Hematopoietic multipotent progenitor cell treated with erythropoietin and hydrocortisone succinate and interleukin-3 and kit ligand, for 15 days (in vitro differentiated cells): ENCODE data around the gene LPIN3.
"Not testable (repeated sequence)": the region's sequence is repeated elsewhere in the genome, so short reads cannot be mapped to it uniquely, and the experiment has no call there.

ENCODE experiments used
- DNase-seq: peaks from one replicate; pipeline ENCODE4 v3.0.0-alpha.2; 2015; ENCODE audit warnings: low spot score

Gene LPIN3, protein sequence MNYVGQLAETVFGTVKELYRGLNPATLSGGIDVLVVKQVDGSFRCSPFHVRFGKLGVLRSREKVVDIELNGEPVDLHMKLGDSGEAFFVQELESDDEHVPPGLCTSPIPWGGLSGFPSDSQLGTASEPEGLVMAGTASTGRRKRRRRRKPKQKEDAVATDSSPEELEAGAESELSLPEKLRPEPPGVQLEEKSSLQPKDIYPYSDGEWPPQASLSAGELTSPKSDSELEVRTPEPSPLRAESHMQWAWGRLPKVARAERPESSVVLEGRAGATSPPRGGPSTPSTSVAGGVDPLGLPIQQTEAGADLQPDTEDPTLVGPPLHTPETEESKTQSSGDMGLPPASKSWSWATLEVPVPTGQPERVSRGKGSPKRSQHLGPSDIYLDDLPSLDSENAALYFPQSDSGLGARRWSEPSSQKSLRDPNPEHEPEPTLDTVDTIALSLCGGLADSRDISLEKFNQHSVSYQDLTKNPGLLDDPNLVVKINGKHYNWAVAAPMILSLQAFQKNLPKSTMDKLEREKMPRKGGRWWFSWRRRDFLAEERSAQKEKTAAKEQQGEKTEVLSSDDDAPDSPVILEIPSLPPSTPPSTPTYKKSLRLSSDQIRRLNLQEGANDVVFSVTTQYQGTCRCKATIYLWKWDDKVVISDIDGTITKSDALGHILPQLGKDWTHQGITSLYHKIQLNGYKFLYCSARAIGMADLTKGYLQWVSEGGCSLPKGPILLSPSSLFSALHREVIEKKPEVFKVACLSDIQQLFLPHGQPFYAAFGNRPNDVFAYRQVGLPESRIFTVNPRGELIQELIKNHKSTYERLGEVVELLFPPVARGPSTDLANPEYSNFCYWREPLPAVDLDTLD

DNA sequence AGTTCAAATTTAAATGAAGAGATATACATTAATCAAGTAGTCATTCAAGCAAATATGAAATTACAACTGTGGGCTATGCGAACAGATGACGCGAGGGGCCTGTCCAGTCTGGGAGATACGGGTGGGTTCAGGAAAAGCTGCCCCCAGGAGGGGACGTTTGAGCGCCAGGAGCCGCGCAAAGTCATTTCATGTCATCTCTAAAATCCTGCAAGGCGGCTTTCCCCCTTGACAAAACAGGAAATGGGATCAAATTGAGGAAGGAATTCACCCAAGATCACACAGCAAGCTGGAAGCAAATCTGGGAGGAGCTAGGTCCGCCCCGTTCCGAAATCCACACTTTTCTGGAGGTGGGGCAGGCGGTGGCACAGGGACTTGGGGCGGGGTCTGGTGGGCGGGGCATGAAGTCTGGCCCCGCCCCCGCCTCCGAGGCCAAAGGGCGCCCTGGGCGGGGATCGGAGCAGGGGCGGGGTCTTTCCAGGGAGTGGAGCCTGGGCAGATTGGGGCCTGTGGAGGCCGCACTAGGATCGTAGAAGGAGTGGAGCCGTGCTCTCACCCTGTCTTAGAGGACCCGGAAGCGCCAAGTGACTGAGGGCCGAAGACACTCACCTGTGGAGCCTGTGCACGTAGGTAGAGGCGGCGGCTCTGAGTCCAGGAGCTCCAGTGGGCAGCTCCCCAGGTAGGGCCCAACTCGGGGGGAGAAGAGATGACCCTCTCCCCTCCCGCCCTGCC is at the start of gene LPIN3:
Gene LPIN3, plus strand, starts transcription at position 495 of the 729 bp plus-strand sequence. CDS start 4,983 bp downstream, outside the sequence.
- peak; percentile 68 for DNase-seq

DNA sequence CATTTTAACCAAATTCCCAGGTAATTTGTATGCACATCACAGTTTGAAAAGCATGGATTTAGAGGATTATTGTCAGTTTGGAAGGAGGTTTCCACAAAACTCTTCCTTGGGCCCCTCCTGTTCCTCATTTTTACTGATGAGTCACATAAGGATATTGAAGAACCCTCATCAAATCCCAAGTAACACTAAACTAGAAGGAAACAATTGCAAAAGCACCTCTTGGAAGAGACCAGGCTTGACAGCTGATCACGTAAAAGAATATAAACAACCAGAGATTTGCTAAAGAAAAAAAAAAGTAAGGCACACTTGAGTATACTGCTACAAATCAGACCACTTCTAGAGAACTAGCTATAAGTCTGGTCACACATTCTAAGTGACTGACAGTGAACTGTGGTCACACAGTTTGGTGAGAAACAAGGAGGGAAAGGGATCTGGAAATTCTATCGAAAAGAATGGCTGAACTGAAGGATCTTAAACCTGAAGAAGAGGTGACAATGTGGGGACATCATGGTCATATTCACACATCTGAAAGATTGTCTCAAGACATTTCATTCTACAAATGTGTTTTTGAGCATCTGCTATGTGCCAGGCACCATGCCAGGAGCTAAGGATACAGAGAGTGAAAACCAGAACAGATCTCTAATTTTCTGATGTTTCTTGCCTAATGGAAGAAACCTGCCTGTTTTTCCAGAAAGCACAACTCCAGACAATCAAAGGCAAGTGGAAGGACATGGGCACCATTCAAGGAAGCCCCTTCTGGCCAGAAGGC is 47.2 kb upstream of the LPIN3 start:
- DNase-seq, result no peak

DNA sequence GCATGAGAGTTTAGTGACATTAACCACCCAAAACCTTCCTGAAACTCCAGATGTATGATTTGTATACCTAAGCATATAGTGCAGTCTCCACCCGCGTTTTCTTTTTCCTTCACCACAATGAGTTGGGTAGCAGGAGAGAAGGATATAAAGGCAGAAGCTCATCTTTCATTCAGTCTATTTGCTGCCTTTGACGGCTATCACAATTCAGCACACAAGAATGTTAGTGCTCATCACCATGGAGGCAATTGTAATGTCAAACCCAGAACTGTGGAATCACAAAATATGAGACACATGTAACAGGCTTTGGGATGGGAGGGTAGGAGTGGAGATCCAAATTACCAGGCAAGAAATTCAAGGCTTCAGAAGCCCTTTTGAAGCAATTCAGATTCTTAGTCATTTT is 40.7 kb upstream of the LPIN3 start:
- DNase-seq, result no peak

DNA sequence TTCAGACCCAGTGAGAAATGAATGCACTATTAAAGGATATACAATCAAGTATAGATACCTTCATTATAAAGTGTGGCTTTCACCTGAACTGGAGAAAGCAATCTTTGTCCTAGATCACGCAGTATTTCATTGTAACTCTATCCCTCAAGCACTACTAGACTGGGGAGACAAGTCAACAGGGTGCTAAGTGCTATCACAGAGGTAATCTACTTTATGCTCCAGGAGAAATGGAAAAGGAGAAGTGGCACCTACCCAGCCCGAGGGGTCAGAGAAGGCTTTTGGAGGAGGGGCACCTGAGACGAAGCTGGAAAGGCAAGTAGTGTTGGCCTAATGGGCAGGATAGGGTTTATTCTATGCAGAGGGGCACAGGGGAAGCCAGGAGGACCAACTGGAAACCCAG is 40.2 kb upstream of the LPIN3 start:
- no peak for DNase-seq

GRCh38 chr20:41300886-41301285 is 39.7 kb upstream of the LPIN3 start:
- DNase-seq, result no peak

DNA sequence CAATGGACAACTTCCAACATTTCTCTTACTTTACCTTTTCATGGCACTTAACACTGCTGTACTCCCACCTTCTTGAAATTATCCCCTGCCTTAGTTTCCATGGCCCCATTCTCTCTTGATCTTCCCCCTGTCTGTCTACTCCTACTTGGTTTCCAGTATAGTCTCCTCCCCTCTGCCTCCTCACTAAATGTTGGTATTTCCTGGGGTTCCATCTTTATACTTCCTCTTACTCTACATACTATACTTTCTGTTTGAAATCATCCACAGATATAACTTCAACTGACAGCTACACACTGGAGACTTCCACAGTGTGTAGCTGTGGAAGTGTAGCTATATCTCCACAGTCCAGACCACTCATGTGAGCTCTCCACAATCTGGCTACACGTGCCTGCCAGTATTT is 36.6 kb upstream of the LPIN3 start:
- no peak for DNase-seq

DNA sequence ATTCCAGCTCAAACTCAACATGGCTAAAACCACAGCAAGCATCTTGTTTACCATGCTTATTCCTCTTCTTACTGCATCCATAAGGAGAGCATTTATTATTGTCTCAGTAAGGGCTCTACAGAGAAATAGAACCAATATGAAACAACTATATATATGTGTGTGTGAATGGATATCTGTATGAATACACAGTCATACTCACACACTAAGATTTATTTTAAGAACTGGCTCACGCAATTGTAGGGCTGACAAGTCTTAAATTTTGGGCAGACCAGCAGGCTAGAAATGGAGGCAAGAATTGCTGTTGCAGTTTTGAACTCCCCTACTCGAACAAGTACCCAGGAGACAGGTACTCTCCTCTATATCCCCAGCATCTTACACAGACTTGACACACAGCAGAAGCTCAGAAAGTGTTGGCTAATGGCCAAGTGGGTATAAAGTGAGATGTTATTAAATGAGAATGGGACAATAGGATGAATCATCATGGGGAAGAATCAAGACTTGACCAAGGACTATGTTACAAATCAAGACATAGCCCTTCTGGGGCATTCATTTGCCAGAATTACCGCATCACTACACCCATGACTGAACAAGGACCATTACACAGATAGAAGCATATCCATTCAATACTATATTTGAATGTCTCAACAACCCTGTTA is 36.1 kb upstream of the LPIN3 start:
- DNase-seq, result no peak

- no peak for DNase-seq
Observed at GRCh38 chr20:41306061-41306727, 34.4 kb upstream of the LPIN3 start.

- DNase-seq, result no peak
Observed at GRCh38 chr20:41307021-41307420, 33.6 kb upstream of the LPIN3 start.

DNA sequence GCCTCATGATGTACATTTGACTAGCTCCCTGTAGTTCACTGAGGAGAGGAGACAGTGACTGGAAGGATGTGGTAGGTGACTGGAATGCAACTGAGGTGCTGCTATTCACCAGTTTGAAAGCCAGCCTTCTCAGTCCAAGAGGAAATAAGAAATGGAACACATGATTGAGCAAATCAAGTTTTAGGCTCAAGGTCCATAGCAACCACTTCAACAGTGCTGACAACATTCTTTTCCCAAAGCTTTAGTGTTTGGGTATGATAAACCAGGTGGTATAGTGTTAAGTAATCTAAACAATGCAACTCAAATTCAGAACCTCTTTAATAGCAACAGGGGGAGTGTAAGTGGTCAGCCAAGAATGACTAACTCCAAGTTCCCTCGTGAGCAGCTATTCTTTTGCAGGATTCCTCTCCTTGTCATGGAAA is 32.3 kb upstream of the LPIN3 start:
- DNase-seq, result no peak

DNA sequence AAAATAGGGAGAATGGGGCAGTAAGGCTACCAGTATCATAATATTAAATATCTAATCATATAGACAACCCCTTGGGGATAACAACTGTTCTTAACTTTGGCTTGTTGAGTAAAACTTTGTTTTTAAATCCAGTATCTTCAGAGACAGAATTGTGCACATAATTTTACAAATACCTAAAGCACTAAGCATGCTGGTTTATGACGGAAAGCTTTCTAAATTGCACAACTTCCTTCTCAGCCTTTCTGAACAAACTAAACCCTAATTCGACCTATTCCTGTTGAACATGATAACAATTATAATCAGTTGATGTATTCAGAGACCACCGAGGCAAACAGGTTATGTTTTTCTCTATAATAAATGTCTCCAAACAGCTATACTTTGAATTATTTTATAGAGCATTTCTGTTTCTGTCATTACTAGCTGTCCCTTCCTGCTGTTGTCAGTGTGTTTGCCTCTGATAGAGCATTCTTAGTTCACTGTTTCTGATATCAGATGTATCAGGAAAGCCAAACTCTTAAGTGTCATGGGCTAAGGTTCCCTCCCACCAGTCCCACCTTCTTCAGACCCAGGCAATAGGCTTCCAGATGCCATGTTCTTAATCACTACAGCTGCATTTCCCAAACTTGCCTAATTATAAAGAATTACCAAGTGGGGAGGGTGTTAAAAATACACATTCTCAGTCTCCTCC is 31.8 kb upstream of the LPIN3 start:
- DNase-seq, result peak; percentile 32

DNA sequence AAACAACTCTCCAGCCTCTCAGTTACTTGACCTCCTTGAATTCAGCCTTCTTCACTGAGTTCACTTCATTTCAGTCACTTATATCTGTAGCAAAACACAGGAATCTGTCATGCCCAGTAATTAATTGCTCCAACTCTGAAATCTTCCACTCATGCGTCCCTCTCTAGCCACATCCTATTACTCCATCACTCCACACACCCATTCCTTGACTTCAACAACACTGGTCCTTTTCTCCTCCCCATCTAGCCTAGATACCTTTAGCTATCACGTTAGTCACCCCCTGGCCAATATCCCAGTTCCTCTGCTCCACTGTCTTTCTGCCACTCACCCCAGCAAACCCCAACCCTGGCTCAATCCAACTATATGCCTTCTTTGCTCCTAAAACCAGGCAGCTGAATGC is 30.8 kb upstream of the LPIN3 start:
- no peak for DNase-seq

GRCh38 chr20:41312009-41312408 is 28.6 kb upstream of the LPIN3 start:
- not testable (repeated sequence) for DNase-seq

DNA sequence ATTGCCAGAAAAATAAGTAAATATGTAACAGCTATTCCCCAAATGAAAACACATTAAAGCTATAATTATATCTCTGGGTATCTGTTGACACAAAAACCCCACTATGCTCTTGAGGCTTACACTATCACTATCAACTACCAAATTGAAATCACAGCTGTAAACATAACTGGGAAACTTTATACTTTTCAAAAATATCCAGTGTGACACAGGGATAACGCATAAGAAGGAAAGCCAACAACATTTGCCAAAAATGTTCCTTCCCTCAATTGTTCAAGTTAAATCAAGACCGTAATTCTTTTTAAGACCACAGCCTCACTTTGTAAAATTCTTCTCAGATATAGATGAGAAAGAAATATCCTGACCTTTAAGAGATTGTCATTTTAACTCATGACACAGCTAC is 26.2 kb upstream of the LPIN3 start:
- DNase-seq, result no peak

GRCh38 chr20:41316051-41316450 is 24.6 kb upstream of the LPIN3 start:
- no peak for DNase-seq

DNA sequence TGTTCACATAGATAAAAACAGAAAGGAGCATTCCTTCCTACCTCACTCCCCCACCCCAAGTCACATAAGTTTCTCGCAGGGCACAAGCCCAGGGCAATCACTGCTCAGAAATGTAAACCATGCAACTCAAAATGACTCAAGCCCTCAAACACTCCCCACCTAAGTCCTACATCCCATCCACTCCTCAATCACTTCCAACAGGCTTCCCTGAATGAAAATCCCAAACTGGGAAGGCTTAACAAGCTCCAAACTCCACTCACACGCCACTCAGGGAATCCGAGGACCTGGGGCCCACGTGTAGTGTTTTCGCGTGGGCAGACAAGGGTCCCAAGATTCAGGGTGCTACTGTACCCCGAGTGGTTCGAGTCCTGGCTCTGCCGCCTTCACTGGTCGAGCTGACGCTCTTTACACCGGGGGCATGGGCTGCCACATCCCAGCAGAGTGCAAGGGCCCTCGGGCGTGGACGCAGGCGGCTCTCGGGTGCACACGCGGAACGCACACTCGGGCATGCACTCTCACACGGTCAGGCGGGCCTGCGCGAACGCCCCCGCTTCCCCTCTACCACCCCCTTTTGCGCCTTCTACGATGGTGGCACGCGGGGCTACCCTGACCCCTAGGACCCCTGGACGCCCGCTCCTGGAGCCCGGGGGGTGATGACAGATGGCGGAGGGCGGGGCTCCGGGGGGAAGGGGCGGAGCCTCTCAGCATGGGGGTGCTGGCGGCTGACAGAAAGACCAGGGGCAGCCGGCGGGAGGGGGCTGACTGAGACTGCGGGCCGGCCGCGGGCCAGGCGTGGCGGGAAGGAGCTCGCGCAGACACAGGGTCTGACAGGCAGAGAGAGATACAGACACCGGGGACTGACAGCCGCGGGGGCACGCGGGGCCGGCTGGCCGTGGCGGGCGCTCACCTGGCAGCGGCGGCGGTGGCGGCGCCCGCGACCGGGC is 23.7 kb upstream of the LPIN3 start:
- DNase-seq, result peak; percentile 62

GRCh38 chr20:41317546-41318270 is 22.9 kb upstream of the LPIN3 start, which contains the start of gene ZHX3:
Gene ZHX3, minus strand, starts transcription at chr20:41317731. Its CDS starts 112,815 bp downstream, at chr20:41204916.
- DNase-seq, result peak; percentile 89

GRCh38 chr20:41318271-41318649 is 22.4 kb upstream of the LPIN3 start:
- no peak for DNase-seq
